Measurements from ENCODE around the gene DDX11.
"Not testable (repeated sequence)": the region's sequence is repeated elsewhere in the genome, so short reads cannot be mapped to it uniquely, and the experiment has no call there.

GRCh38 chr12:31115092-31115601 lies 41.5 kb downstream of the DDX11 start:
- not testable (repeated sequence) for TF ChIP-seq CTCF (IDR thresholded peaks at IDR 0.05; ENCODE audit: insufficient read depth, low read depth, low read length); EZH2 (IDR thresholded peaks at IDR 0.05; ENCODE audit: insufficient read depth, low read length)

Data from astrocyte (in vitro differentiated cells and primary cell).